Skeletal muscle tissue (tissue), 4 donors: ENCODE results near the gene JPH2. TPM values are rescaled to one million over a fixed set of nuclear protein-coding genes. Genes with fewer than 3 reads are reported as not detected.
"Not testable (repeated sequence)": the region's sequence is repeated elsewhere in the genome, so short reads cannot be mapped to it uniquely, and the experiment has no call there.

Source experiments
- H3K27ac ChIP-seq: one replicate; pipeline ENCODE4 v1.7.0; 2013; ENCODE audit warnings: mild to moderate bottlenecking, low read depth, low read length, inconsistent platforms
- H3K27me3 ChIP-seq, 3 donors: one replicate each; pipeline ENCODE4 v1.7.0; 2013; ENCODE audit warnings: low read length in 3 of 3; ENCODE audit not compliant: control insufficient read depth in 3 of 3, insufficient read depth in 3 of 3
- H3K36me3 ChIP-seq, 3 donors: one replicate each; pipeline ENCODE4 v1.7.0; 2013; ENCODE audit warnings: low read length in 3 of 3; ENCODE audit not compliant: control insufficient read depth in 3 of 3, insufficient read depth in 3 of 3
- H3K4me1 ChIP-seq, 3 donors: one replicate each; pipeline ENCODE4 v1.7.0; 2013; ENCODE audit warnings: low read length in 3 of 3, mild to moderate bottlenecking in 3 of 3; ENCODE audit not compliant: control insufficient read depth in 3 of 3, insufficient read depth in 3 of 3
- H3K4me3 ChIP-seq, 3 donors: one replicate each; pipeline ENCODE4 v1.7.0; 2013; ENCODE audit warnings: low read length in 3 of 3
- H3K9ac ChIP-seq, 3 donors: one replicate each; pipeline ENCODE4 v1.7.0; 2013; ENCODE audit warnings: low read length in 3 of 3, mild to moderate bottlenecking in 3 of 3, moderate library complexity in 2 of 3, low read depth in 1 of 3
- H3K9me3 ChIP-seq, 3 donors: one replicate each; pipeline ENCODE4 v1.7.0; 2013; ENCODE audit warnings: low read length in 3 of 3; ENCODE audit not compliant: control insufficient read depth in 3 of 3
- total RNA-seq: library from RNA; depleted of rRNA; stranded (reverse); fragments of >200 nt; gene quantifications from one replicate; pipeline ENCODE4 v1.2.3, GENCODE V29; 2014
- donor health status: Osteomylitis.

Gene JPH2
- total RNA-seq: 85.1 TPM

GRCh38 chr20:44187054-44187771 lies at the start of gene JPH2:
Gene JPH2 (minus strand): TSS chr20:44187188. CDS start chr20:44186705, 483 bp downstream.
- Histone ChIP-seq H3K9me3 (no peaks in the 10 kb centered on the region), H3K9ac (peak within 1 kb of the TSS; percentile 94 to 99 (median 96)), H3K27ac (peak within 1 kb of the TSS; percentile 98), H3K4me3 (peak within 1 kb of the TSS; percentile 76 to 92 (median 90)), H3K4me1 (peaks cover 38 to 51% (median 43%) of the 10 kb centered on the region in 3 donors), H3K36me3 (peaks cover 6 to 10% (median 6%) of the 10 kb centered on the region in 3 donors), H3K27me3 (no peaks in the 10 kb centered on the region)

GRCh38 chr20:44235702-44236101 lies 48.7 kb upstream of the JPH2 start:
- H3K9ac ChIP-seq: no peak overlapping the region
- H3K36me3 ChIP-seq: no peaks in the 10 kb centered on the region
- H3K27ac ChIP-seq: no peak overlapping the region
- H3K4me1 ChIP-seq: no peaks in the 10 kb centered on the region
- H3K4me3 ChIP-seq: no peak overlapping the region
- H3K9me3 ChIP-seq: no peaks in the 10 kb centered on the region
- H3K27me3 ChIP-seq: peaks cover 0 to 2% (median 0%) of the 10 kb centered on the region in 3 donors

GRCh38 chr20:44234566-44235317 lies 47.8 kb upstream of the JPH2 start:
- H3K9ac ChIP-seq: no peak overlapping the region
- no peaks in the 10 kb centered on the region for H3K36me3 ChIP-seq
- H3K4me3 ChIP-seq: no peak overlapping the region
- no peak overlapping the region for H3K27ac ChIP-seq
- no peaks in the 10 kb centered on the region for H3K4me1 ChIP-seq
- no peaks in the 10 kb centered on the region for H3K27me3 ChIP-seq
- H3K9me3 ChIP-seq: no peaks in the 10 kb centered on the region

DNA sequence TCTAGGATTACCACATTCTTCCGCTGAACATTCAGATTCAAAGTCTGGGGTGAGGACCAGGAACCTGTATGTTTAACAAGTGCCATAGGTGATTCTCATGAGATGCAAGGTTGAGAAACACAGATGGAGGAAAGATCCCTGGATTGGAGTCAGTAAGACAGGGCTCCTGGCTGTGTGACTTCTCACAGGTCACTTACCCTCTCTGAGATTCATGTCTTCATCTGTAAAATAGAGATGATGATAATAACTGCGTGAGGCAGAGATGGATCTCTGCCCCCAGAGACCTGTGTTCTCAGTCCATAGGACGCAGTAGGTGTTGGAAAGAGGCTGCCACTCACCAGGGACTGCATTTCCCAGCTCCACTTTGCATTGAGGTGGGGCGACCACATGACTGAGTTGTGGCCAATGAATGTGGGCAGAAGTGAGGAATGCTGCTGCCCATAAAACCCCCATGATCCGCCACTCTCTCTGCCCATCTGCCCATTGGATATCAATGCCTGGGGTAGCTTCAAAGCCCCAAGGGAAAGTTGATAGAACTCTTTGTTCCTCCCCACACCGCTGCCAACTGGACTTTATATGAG lies 46.5 kb upstream of the JPH2 start:
- no peak overlapping the region for H3K4me3 ChIP-seq
- no peak overlapping the region for H3K27ac ChIP-seq
- H3K27me3 ChIP-seq: no peaks in the 10 kb centered on the region
- H3K36me3 ChIP-seq: no peaks in the 10 kb centered on the region
- H3K4me1 ChIP-seq: peaks cover 0 to 6% (median 4%) of the 10 kb centered on the region in 3 donors
- H3K9ac ChIP-seq: no peak overlapping the region
- no peaks in the 10 kb centered on the region for H3K9me3 ChIP-seq

DNA sequence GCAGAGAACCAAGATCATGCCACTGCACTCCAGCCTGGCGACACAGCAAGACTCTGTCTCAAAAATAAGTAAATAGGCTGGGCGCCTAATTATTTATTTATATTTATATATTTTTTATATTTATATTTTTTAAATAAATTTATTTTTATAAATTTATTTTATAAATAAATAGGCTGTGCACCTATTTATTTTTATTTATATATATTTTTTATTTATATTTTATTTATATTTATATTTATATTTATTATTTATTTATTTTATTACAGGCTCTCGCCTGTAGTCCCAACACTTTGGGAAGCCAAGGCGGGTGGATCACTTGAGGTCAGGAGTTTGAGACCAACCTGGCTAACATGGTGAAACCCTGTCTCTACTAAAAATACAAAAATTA lies 45.5 kb upstream of the JPH2 start:
- H3K27me3 ChIP-seq, H3K9me3 ChIP-seq, H3K36me3 ChIP-seq, H3K4me3 ChIP-seq, H3K27ac ChIP-seq, H3K4me1 ChIP-seq, H3K9ac ChIP-seq: not testable (repeated sequence)

GRCh38 chr20:44231713-44232468 lies 44.9 kb upstream of the JPH2 start:
- H3K36me3 ChIP-seq: no peaks in the 10 kb centered on the region

DNA sequence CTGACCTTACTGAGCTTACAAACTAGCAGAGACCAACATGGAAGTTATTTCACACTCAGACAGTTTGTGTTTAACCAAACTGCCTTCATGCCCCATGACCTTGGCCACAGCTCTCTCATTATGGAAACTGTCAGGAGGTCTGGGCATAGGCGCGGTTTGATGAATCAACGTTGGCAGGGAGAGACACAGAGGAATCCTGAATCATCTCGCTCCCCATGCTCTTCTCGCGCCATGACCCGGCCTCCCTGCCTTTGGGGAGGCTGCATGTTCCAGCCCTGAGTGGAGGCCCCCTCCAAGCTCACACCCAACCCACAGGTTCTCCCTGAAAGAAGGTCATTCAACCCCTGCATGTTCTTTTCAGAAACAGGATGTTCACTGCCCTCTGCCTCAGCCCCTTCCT lies 44.2 kb upstream of the JPH2 start:
- Histone ChIP-seq H3K9me3 (no peaks in the 10 kb centered on the region), H3K27me3 (no peaks in the 10 kb centered on the region), H3K4me1 (peaks cover 0 to 9% (median 7%) of the 10 kb centered on the region in 3 donors), H3K36me3 (no peaks in the 10 kb centered on the region), H3K27ac (no peak overlapping the region), H3K4me3 (no peak overlapping the region), H3K9ac (no peak overlapping the region)

More at GRCh38 chr20:44231713-44232468, 44.9 kb upstream of the JPH2 start:
- H3K27me3 ChIP-seq: no peaks in the 10 kb centered on the region
- no peak overlapping the region for H3K27ac ChIP-seq
- H3K4me1 ChIP-seq: peaks cover 0 to 9% (median 7%) of the 10 kb centered on the region in 3 donors
- H3K9ac ChIP-seq: no peak overlapping the region
- H3K9me3 ChIP-seq: no peaks in the 10 kb centered on the region
- no peak overlapping the region for H3K4me3 ChIP-seq

- H3K36me3 ChIP-seq: peaks cover 0 to 3% (median 0%) of the 10 kb centered on the region in 3 donors
- peak overlapping the region in 1 of 3 donors; percentile 33 for H3K9ac ChIP-seq
- H3K9me3 ChIP-seq: no peaks in the 10 kb centered on the region
- peaks cover 0 to 9% (median 7%) of the 10 kb centered on the region in 3 donors for H3K4me1 ChIP-seq
- H3K27ac ChIP-seq: no peak overlapping the region
- peak overlapping the region in 1 of 3 donors; percentile 35 for H3K4me3 ChIP-seq
- H3K27me3 ChIP-seq: no peaks in the 10 kb centered on the region
Measured at GRCh38 chr20:44228465-44229258, 41.7 kb upstream of the JPH2 start.

GRCh38 chr20:44224637-44225036 lies 37.6 kb upstream of the JPH2 start:
- H3K9me3 ChIP-seq: no peaks in the 10 kb centered on the region
- peaks cover 0 to 9% (median 7%) of the 10 kb centered on the region in 3 donors for H3K4me1 ChIP-seq
- H3K36me3 ChIP-seq: peaks cover 7 to 8% (median 8%) of the 10 kb centered on the region in 3 donors
- no peaks in the 10 kb centered on the region for H3K27me3 ChIP-seq
- H3K9ac ChIP-seq: no peak overlapping the region
- H3K27ac ChIP-seq: no peak overlapping the region
- no peak overlapping the region for H3K4me3 ChIP-seq
